ENCODE measurements around the gene GPC5. TPM values are rescaled to one million over a fixed set of nuclear protein-coding genes. Genes with fewer than 3 reads are reported as not detected.

The GPC5 gene
- total and polyA plus RNA-seq, 4 donors = 0.51 to 22.4 (median 2.0) TPM

DNA sequence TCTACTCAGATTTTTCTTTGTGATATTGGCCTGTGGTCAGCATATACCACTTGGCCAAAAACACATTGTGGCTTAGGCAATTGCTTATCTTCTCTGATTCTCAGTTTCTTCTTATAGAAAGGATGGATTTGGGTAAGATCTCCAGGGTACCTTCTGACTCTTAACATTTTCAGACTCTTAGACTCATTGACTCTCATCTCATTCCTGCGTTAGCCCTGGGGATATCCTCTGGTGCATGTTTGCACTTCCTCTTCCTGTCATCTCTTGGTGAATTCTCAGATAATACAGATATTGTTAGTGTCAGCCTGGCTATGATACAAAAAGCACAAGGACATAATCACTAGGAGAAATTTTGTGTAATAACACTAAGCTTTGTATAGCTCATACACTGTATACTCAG lies 1335.6 kb downstream of the GPC5 start:
- DNase-seq (ENCODE audit: low spot score) = no peak
- H3K4me1 ChIP-seq (ENCODE audit: control insufficient read depth in 4 of 4, insufficient read depth in 4 of 4, low read length in 3 of 4) = no peaks in the 10 kb centered on the region
- H3K27me3 ChIP-seq (ENCODE audit: control insufficient read depth in 4 of 4, insufficient read depth in 4 of 4, low read length in 3 of 4) = peaks cover 0 to 3% (median 0%) of the 10 kb centered on the region in 4 donors
- H3K9me3 ChIP-seq (ENCODE audit: control insufficient read depth in 4 of 4, low read length in 3 of 4) = peaks cover 0 to 6% (median 0%) of the 10 kb centered on the region in 4 donors
- WGBS = 59% methylated on average over 1 of the region's 1 CpG
- H3K27ac ChIP-seq (ENCODE audit: low read depth in 1 of 2, low read length in 2 of 2) = no peak overlapping the region
- no peak overlapping the region for H3K9ac ChIP-seq (ENCODE audit: low read depth in 1 of 2, low read length in 2 of 2)
- no peaks in the 10 kb centered on the region for H3K36me3 ChIP-seq (ENCODE audit: control insufficient read depth in 4 of 4, insufficient read depth in 3 of 4, low read depth in 1 of 4, low read length in 3 of 4)
- TF ChIP-seq TAF1 (conservative IDR thresholded peaks at IDR 0.05) (no peak), EGR1 (IDR thresholded peaks at IDR 0.05; ENCODE audit: low read depth in 2 of 2) (no peak), HNF4G (IDR thresholded peaks at IDR 0.05) (no peak), YY1 (IDR thresholded peaks at IDR 0.05) (no peak), FOXA2 (IDR thresholded peaks at IDR 0.05) (no peak), GABPA (IDR thresholded peaks at IDR 0.05 in 1 of 2, conservative IDR thresholded peaks at IDR 0.05 in 1 of 2) (no peak)
- TF ChIP-seq, protein P1, sequence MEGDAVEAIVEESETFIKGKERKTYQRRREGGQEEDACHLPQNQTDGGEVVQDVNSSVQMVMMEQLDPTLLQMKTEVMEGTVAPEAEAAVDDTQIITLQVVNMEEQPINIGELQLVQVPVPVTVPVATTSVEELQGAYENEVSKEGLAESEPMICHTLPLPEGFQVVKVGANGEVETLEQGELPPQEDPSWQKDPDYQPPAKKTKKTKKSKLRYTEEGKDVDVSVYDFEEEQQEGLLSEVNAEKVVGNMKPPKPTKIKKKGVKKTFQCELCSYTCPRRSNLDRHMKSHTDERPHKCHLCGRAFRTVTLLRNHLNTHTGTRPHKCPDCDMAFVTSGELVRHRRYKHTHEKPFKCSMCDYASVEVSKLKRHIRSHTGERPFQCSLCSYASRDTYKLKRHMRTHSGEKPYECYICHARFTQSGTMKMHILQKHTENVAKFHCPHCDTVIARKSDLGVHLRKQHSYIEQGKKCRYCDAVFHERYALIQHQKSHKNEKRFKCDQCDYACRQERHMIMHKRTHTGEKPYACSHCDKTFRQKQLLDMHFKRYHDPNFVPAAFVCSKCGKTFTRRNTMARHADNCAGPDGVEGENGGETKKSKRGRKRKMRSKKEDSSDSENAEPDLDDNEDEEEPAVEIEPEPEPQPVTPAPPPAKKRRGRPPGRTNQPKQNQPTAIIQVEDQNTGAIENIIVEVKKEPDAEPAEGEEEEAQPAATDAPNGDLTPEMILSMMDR (IDR thresholded peaks at IDR 0.05; ENCODE audit: low read depth, low read length, missing input control) = no peak
- TF ChIP-seq, protein P2, sequence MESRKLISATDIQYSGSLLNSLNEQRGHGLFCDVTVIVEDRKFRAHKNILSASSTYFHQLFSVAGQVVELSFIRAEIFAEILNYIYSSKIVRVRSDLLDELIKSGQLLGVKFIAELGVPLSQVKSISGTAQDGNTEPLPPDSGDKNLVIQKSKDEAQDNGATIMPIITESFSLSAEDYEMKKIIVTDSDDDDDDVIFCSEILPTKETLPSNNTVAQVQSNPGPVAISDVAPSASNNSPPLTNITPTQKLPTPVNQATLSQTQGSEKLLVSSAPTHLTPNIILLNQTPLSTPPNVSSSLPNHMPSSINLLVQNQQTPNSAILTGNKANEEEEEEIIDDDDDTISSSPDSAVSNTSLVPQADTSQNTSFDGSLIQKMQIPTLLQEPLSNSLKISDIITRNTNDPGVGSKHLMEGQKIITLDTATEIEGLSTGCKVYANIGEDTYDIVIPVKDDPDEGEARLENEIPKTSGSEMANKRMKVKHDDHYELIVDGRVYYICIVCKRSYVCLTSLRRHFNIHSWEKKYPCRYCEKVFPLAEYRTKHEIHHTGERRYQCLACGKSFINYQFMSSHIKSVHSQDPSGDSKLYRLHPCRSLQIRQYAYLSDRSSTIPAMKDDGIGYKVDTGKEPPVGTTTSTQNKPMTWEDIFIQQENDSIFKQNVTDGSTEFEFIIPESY (IDR thresholded peaks at IDR 0.05) = no peak
- no peak overlapping the region for H3K4me3 ChIP-seq (ENCODE audit: low read depth in 1 of 3, low read length in 3 of 3)

DNA sequence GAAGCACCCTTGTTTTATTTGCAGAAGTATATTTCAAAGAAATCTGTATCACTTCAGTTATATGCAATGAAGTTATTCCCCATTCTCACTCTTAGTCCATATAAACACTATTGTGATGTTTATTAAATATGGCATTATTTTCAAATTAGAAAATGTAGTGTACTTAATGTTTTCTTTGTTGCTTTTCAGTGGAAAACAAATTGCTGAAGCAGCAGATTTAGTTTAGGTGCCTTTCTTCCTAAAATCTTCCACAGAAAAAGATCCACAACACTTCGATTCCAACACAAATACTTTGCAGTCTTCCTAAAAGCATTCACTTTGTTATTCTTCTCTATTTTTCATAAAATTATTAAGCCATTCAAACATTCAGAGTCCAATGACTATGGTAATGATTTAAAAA lies 1336.1 kb downstream of the GPC5 start:
- Histone ChIP-seq H3K36me3 (ENCODE audit: control insufficient read depth in 4 of 4, insufficient read depth in 3 of 4, low read depth in 1 of 4, low read length in 3 of 4) (no peaks in the 10 kb centered on the region), H3K27me3 (ENCODE audit: control insufficient read depth in 4 of 4, insufficient read depth in 4 of 4, low read length in 3 of 4) (peaks cover 0 to 3% (median 0%) of the 10 kb centered on the region in 4 donors), H3K9me3 (ENCODE audit: control insufficient read depth in 4 of 4, low read length in 3 of 4) (peaks cover 0 to 6% (median 0%) of the 10 kb centered on the region in 4 donors), H3K9ac (ENCODE audit: low read depth in 1 of 2, low read length in 2 of 2) (no peak overlapping the region), H3K4me1 (ENCODE audit: control insufficient read depth in 4 of 4, insufficient read depth in 4 of 4, low read length in 3 of 4) (no peaks in the 10 kb centered on the region), H3K27ac (ENCODE audit: low read depth in 1 of 2, low read length in 2 of 2) (no peak overlapping the region), H3K4me3 (ENCODE audit: low read depth in 1 of 3, low read length in 3 of 3) (no peak overlapping the region)
- DNase-seq (ENCODE audit: low spot score) = no peak
- TF ChIP-seq FOXA2 (IDR thresholded peaks at IDR 0.05) (no peak), TAF1 (conservative IDR thresholded peaks at IDR 0.05) (no peak), RAD21 (IDR thresholded peaks at IDR 0.05) (no peak), JUND (IDR thresholded peaks at IDR 0.05) (no peak), HNF4G (IDR thresholded peaks at IDR 0.05) (no peak), FOXA1 (IDR thresholded peaks at IDR 0.05) (no peak), YY1 (IDR thresholded peaks at IDR 0.05) (no peak), EGR1 (IDR thresholded peaks at IDR 0.05; ENCODE audit: low read depth in 2 of 2) (no peak), GABPA (IDR thresholded peaks at IDR 0.05 in 1 of 2, conservative IDR thresholded peaks at IDR 0.05 in 1 of 2) (no peak), HNF4A (conservative IDR thresholded peaks at IDR 0.05) (no peak)
- TF ChIP-seq, protein P3, sequence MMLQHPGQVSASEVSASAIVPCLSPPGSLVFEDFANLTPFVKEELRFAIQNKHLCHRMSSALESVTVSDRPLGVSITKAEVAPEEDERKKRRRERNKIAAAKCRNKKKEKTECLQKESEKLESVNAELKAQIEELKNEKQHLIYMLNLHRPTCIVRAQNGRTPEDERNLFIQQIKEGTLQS (IDR thresholded peaks at IDR 0.05) = no peak
- TF ChIP-seq, protein P2 (IDR thresholded peaks at IDR 0.05) = no peak
- TF ChIP-seq, protein P4, sequence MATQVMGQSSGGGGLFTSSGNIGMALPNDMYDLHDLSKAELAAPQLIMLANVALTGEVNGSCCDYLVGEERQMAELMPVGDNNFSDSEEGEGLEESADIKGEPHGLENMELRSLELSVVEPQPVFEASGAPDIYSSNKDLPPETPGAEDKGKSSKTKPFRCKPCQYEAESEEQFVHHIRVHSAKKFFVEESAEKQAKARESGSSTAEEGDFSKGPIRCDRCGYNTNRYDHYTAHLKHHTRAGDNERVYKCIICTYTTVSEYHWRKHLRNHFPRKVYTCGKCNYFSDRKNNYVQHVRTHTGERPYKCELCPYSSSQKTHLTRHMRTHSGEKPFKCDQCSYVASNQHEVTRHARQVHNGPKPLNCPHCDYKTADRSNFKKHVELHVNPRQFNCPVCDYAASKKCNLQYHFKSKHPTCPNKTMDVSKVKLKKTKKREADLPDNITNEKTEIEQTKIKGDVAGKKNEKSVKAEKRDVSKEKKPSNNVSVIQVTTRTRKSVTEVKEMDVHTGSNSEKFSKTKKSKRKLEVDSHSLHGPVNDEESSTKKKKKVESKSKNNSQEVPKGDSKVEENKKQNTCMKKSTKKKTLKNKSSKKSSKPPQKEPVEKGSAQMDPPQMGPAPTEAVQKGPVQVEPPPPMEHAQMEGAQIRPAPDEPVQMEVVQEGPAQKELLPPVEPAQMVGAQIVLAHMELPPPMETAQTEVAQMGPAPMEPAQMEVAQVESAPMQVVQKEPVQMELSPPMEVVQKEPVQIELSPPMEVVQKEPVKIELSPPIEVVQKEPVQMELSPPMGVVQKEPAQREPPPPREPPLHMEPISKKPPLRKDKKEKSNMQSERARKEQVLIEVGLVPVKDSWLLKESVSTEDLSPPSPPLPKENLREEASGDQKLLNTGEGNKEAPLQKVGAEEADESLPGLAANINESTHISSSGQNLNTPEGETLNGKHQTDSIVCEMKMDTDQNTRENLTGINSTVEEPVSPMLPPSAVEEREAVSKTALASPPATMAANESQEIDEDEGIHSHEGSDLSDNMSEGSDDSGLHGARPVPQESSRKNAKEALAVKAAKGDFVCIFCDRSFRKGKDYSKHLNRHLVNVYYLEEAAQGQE (IDR thresholded peaks at IDR 0.05) = no peak
- TF ChIP-seq, protein P1 (IDR thresholded peaks at IDR 0.05; ENCODE audit: low read depth, low read length, missing input control) = no peak
- 88% methylated on average over 1 of the region's 1 CpG for WGBS
